Naive thymus-derived CD4-positive, alpha-beta T cell (primary cell): ENCODE data around the gene ZPBP2. TPM values are rescaled to one million over a fixed set of nuclear protein-coding genes. Genes with fewer than 3 reads are reported as not detected.
"Not testable (repeated sequence)": the region's sequence is repeated elsewhere in the genome, so short reads cannot be mapped to it uniquely, and the experiment has no call there.

ENCODE experiments used
- ATAC-seq: fragments of 150-1000 bp; cut with Tn5 transposase; 2 replicates; pipeline ENCODE4 v1.10.0; 2021; ENCODE audit warnings: mild to moderate bottlenecking, moderate library complexity
- CTCF ChIA-PET: fragments of 350-600 bp; sonication (Branson Sonifier 250); formaldehyde crosslinking; loops from one replicate; lab custom pipeline; 2021; ENCODE audit warnings: antibody characterized with exemption; lab: Charles Lee
- POLR2A ChIA-PET: fragments of 350-600 bp; sonication (Branson Sonifier 250); formaldehyde crosslinking; loops from one replicate; lab custom pipeline; 2021; ENCODE audit warnings: antibody characterized with exemption, inconsistent platforms; lab: Charles Lee
- DNase-seq, 9 donors: peaks; one replicate each; pipeline versions ENCODE4 v3.0.0 to v3.0.0-alpha.2; 2020 to 2022; ENCODE audit warnings: mixed read lengths in 1 of 9
- H3K27ac ChIP-seq: one replicate; pipeline ENCODE4 v1.7.0; 2013; ENCODE audit warnings: mild to moderate bottlenecking, low read depth, low read length, moderate library complexity
- H3K27me3 ChIP-seq, 2 donors: one replicate each; pipeline ENCODE4 v1.7.0; 2013; ENCODE audit warnings: low read length in 2 of 2, mild to moderate bottlenecking in 2 of 2, moderate library complexity in 2 of 2; ENCODE audit not compliant: control insufficient read depth in 2 of 2, insufficient read depth in 2 of 2
- H3K36me3 ChIP-seq, 3 experiments: 1 replicate in 2 of 3; 2 replicates in 1 of 3; pipeline ENCODE4 v1.7.0; 2013; ENCODE audit warnings: low read length in 3 of 3, mild to moderate bottlenecking in 3 of 3, moderate library complexity in 1 of 3; ENCODE audit not compliant: insufficient read depth in 3 of 3, control insufficient read depth in 2 of 3
- H3K4me1 ChIP-seq, 2 donors: one replicate each; pipeline ENCODE4 v1.7.0; 2013; ENCODE audit warnings: low read length in 2 of 2, mild to moderate bottlenecking in 2 of 2, moderate library complexity in 1 of 2; ENCODE audit not compliant: control insufficient read depth in 2 of 2, insufficient read depth in 2 of 2
- H3K4me3 ChIP-seq: 2 replicates; pipeline ENCODE4 v1.7.0; 2013; ENCODE audit warnings: mild to moderate bottlenecking, low read length
- H3K9me3 ChIP-seq, 3 experiments: 1 replicate in 2 of 3; 2 replicates in 1 of 3; pipeline ENCODE4 v1.7.0; 2013; ENCODE audit warnings: low read length in 3 of 3; ENCODE audit not compliant: control insufficient read depth in 2 of 3
- H3K27ac Mint-ChIP-seq, 9 donors: one replicate each; pipeline ENCODE4 v1.8.0; 2020 to 2022; ENCODE audit warnings: mixed read lengths in 9 of 9, mild to moderate bottlenecking in 8 of 9, moderate library complexity in 5 of 9, inconsistent platforms in 2 of 9
- H3K27me3 Mint-ChIP-seq, 5 donors: one replicate each; pipeline ENCODE4 v1.8.0; 2021 to 2022; ENCODE audit warnings: mixed read lengths in 5 of 5, mild to moderate bottlenecking in 1 of 5
- H3K36me3 Mint-ChIP-seq, 5 donors: one replicate each; pipeline ENCODE4 v1.8.0; 2020 to 2022; ENCODE audit warnings: mixed read lengths in 5 of 5, mild to moderate bottlenecking in 3 of 5, inconsistent platforms in 1 of 5
- H3K4me1 Mint-ChIP-seq, 7 donors: one replicate each; pipeline ENCODE4 v1.8.0; 2020 to 2022; ENCODE audit warnings: mixed read lengths in 7 of 7, mild to moderate bottlenecking in 3 of 7, inconsistent platforms in 1 of 7
- H3K4me3 Mint-ChIP-seq, 10 donors: one replicate each; pipeline ENCODE4 v1.8.0; 2020 to 2022; ENCODE audit warnings: mild to moderate bottlenecking in 10 of 10, mixed read lengths in 10 of 10, moderate library complexity in 6 of 10, inconsistent platforms in 2 of 10
- H3K9me3 Mint-ChIP-seq, 11 donors: one replicate each; pipeline ENCODE4 v1.8.0; 2020 to 2022; ENCODE audit warnings: mixed read lengths in 11 of 11, mild to moderate bottlenecking in 4 of 11, inconsistent platforms in 1 of 11, moderate library complexity in 1 of 11
- intact Hi-C, 2 donors: fragments of 100-400 bp; cut with micrococcal nuclease; formaldehyde crosslinking; loops; one replicate each; pipeline ENCODE4 v1.15.1; 2023
- polyA plus RNA-seq, 2 donors: library from polyadenylated mRNA; unstranded; fragments of 300-500 nt; fragmentation: Illumina TruSeq; gene quantifications; one replicate each; pipeline ENCODE4 v1.2.3, GENCODE V29; 2021
- total RNA-seq, 6 experiments: library from RNA in 5 of 6; stranded (reverse) in 5 of 6; gene quantifications; 1 replicate in 5 of 6; 2 replicates in 1 of 6; pipeline ENCODE4 v1.2.3 and lab custom pipeline; 2021 to 2026

ZPBP2 gene
- total and polyA plus RNA-seq, 7 experiments from 2014 or later = 0.11 to 0.84 (median 0.34) TPM; not detected in 3

DNA sequence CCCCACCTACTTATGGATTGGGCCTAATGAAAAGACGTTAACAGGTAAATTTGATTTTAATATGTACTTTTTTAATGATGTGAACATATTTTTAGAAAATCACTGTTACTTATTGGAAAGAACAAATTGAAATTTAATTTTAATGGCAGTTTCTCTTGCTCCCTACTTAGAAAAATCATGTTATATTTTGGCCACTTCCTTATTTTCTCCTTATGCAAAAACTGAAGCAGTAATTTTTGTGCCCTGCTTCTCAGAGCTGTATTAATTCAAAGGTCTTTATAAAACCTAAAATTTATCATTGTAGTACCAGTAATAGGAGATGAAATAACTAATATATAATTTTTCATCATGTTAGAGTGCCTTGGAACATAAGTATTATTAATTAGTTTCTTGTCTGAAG lies 2.8 kb downstream of the ZPBP2 start:
- Mint-ChIP-seq H3K4me1 (peaks cover 14 to 33% (median 31%) of the 10 kb centered on the region in 7 donors), H3K27ac (no peak overlapping the region), H3K4me3 (no peak overlapping the region), H3K27me3 (peaks cover 0 to 10% (median 0%) of the 10 kb centered on the region in 5 donors), H3K9me3 (no peaks in the 10 kb centered on the region), H3K36me3 (peaks cover 0 to 5% (median 0%) of the 10 kb centered on the region in 5 donors)
- Histone ChIP-seq H3K9me3 (no peaks in the 10 kb centered on the region), H3K27me3 (no peaks in the 10 kb centered on the region), H3K36me3 (no peaks in the 10 kb centered on the region), H3K27ac (no peak overlapping the region), H3K4me1 (peaks cover 10 to 15% of the 10 kb centered on the region in 2 donors), H3K4me3 (no peak overlapping the region)
- DNase-seq = no peak
- ChIA-PET CTCF (interaction anchor here (0.6 to 3.4 kb wide), 3 partner anchors 75 to 156 kb away, joined by 3 to 24 read pairs (median 3); partner anchors contain the start of gene PSMD3), POLR2A (interaction anchor here (0.6 kb wide), 1 partner anchor 18 kb away, joined by 5 read pairs; no protein-coding TSS in a partner anchor)
- ATAC-seq = no peak
- intact Hi-C loops = loop anchor here in 1 of 2 donors (10.0 kb wide), 1 partner anchor 294 kb away; no protein-coding TSS in a partner anchor

- peaks cover 9 to 23% (median 21%) of the 10 kb centered on the region in 7 donors for H3K4me1 Mint-ChIP-seq
- no peak overlapping the region for H3K4me3 Mint-ChIP-seq
- POLR2A ChIA-PET = interaction anchor here (1.2 to 3.0 kb wide), 2 partner anchors 51 to 109 kb away, joined by 3 to 13 read pairs; partner anchors contain the start of gene PSMD3
Measured at GRCh38 chr17:39871801-39872200, 3.8 kb downstream of the ZPBP2 start.

GRCh38 chr17:39872751-39873150 lies 4.7 kb downstream of the ZPBP2 start:
- Mint-ChIP-seq H3K4me1 (peaks cover 2 to 13% (median 11%) of the 10 kb centered on the region in 7 donors), H3K4me3 (no peak overlapping the region), H3K27me3 (peaks cover 0 to 22% (median 0%) of the 10 kb centered on the region in 5 donors), H3K27ac (no peak overlapping the region), H3K36me3 (peaks cover 0 to 3% (median 0%) of the 10 kb centered on the region in 5 donors), H3K9me3 (no peaks in the 10 kb centered on the region)
- Histone ChIP-seq H3K27me3 (no peaks in the 10 kb centered on the region), H3K36me3 (no peaks in the 10 kb centered on the region), H3K9me3 (no peaks in the 10 kb centered on the region), H3K4me3 (no peak overlapping the region), H3K4me1 (no peaks in the 10 kb centered on the region), H3K27ac (no peak overlapping the region)
- ChIA-PET CTCF (interaction anchor here (0.6 to 3.4 kb wide), 22 partner anchors 11 to 373 kb away, joined by 3 to 24 read pairs (median 4); partner anchors contain the start of gene PSMD3), POLR2A (interaction anchor here (1.0 to 3.0 kb wide), 7 partner anchors 8 to 108 kb away, joined by 4 to 13 read pairs (median 4); partner anchors contain the start of genes LRRC3C, ORMDL3 and PSMD3)
- intact Hi-C loops = loop anchor here in 1 of 2 donors (1.0 to 10.0 kb wide), 5 partner anchors 54 to 292 kb away; partner anchors contain the start of gene PSMD3
- ATAC-seq (peak; percentile 57), DNase-seq (peak in 1 of 9 donors; percentile 25)

More at GRCh38 chr17:39871801-39872200, 3.8 kb downstream of the ZPBP2 start:
- no peaks in the 10 kb centered on the region for H3K27me3 ChIP-seq
- intact Hi-C loops = loop anchor here in 1 of 2 donors (1.0 to 10.0 kb wide), 5 partner anchors 54 to 293 kb away; partner anchors contain the start of gene PSMD3
- no peaks in the 10 kb centered on the region for H3K9me3 ChIP-seq
- Mint-ChIP-seq H3K36me3 (peaks cover 0 to 3% (median 0%) of the 10 kb centered on the region in 5 donors), H3K27me3 (peaks cover 0 to 17% (median 0%) of the 10 kb centered on the region in 5 donors), H3K9me3 (no peaks in the 10 kb centered on the region), H3K27ac (no peak overlapping the region)
- H3K27ac ChIP-seq = no peak overlapping the region
- peaks cover 5 to 8% of the 10 kb centered on the region in 2 donors for H3K4me1 ChIP-seq
- no peaks in the 10 kb centered on the region for H3K36me3 ChIP-seq
- no peak overlapping the region for H3K4me3 ChIP-seq
- ATAC-seq (no peak), DNase-seq (no peak)
- CTCF ChIA-PET = interaction anchor here (1.5 to 3.4 kb wide), 5 partner anchors 50 to 248 kb away, joined by 3 to 24 read pairs (median 5); partner anchors contain the start of gene PSMD3

- H3K4me1 Mint-ChIP-seq, H3K27me3 ChIP-seq, H3K4me1 ChIP-seq, intact Hi-C loops, H3K36me3 ChIP-seq, H3K4me3 Mint-ChIP-seq, H3K9me3 ChIP-seq, H3K27ac ChIP-seq, ATAC-seq, H3K36me3 Mint-ChIP-seq, H3K4me3 ChIP-seq, DNase-seq, H3K27ac Mint-ChIP-seq, H3K9me3 Mint-ChIP-seq, CTCF ChIA-PET: not testable (repeated sequence)
- peaks cover 5 to 40% (median 9%) of the 10 kb centered on the region in 5 donors for H3K27me3 Mint-ChIP-seq
- POLR2A ChIA-PET = interaction anchor here (1.2 kb wide), 1 partner anchor 13 kb away, joined by 5 read pairs; no protein-coding TSS in a partner anchor
Measured at GRCh38 chr17:39886102-39886501, 18.1 kb downstream of the ZPBP2 start.

- Histone ChIP-seq H3K36me3 (no peaks in the 10 kb centered on the region), H3K4me3 (no peak overlapping the region), H3K9me3 (no peaks in the 10 kb centered on the region), H3K27me3 (no peaks in the 10 kb centered on the region), H3K4me1 (no peaks in the 10 kb centered on the region), H3K27ac (no peak overlapping the region)
- DNase-seq = no peak
- Mint-ChIP-seq H3K9me3 (no peaks in the 10 kb centered on the region), H3K4me1 (peaks cover 0 to 1% (median 0%) of the 10 kb centered on the region in 7 donors), H3K27ac (no peak overlapping the region), H3K4me3 (no peak overlapping the region), H3K36me3 (peaks cover 0 to 3% (median 0%) of the 10 kb centered on the region in 5 donors), H3K27me3 (peaks cover 5 to 42% (median 9%) of the 10 kb centered on the region in 5 donors)
- ATAC-seq = no peak
- CTCF ChIA-PET = interaction anchor here (0.6 to 0.7 kb wide), 2 partner anchors 100 to 153 kb away, joined by 4 to 5 read pairs; no protein-coding TSS in a partner anchor
- intact Hi-C loops = no loop called here
- POLR2A ChIA-PET = interaction anchor here (0.7 to 1.2 kb wide), 2 partner anchors 14 to 95 kb away, joined by 5 to 6 read pairs; no protein-coding TSS in a partner anchor
Measured at GRCh38 chr17:39887078-39887477, 19.1 kb downstream of the ZPBP2 start.

DNA sequence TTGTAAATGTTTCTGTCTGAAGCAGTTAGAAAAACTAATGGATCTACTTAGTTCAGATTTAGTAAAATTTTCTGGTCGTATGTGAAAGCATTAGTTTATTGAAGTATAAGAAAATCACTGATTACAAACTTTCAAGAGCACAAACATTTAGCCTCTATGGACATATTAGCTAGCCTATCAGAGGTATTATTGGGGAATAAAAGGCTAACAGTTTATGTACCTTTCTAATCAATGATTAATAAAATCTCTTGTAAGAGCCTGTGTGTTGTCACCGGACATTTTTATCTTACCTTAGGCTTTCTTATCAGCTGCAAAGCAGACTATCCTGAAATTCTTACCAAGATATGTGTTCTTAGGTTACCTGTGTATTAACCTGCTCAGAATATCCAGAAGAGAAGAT lies 21.2 kb downstream of the ZPBP2 start:
- Histone ChIP-seq H3K27me3 (no peaks in the 10 kb centered on the region), H3K4me3 (no peak overlapping the region), H3K4me1 (no peaks in the 10 kb centered on the region), H3K27ac (no peak overlapping the region), H3K36me3 (no peaks in the 10 kb centered on the region), H3K9me3 (no peaks in the 10 kb centered on the region)
- ChIA-PET CTCF (no interaction called here), POLR2A (interaction anchor here (0.7 kb wide), 1 partner anchor 19 kb away, joined by 5 read pairs; no protein-coding TSS in a partner anchor)
- peaks cover 0 to 3% (median 0%) of the 10 kb centered on the region in 5 donors for H3K36me3 Mint-ChIP-seq
- no peak overlapping the region for H3K4me3 Mint-ChIP-seq
- DNase-seq = no peak
- no peak overlapping the region for H3K27ac Mint-ChIP-seq
- intact Hi-C loops = no loop called here
- H3K9me3 Mint-ChIP-seq = no peaks in the 10 kb centered on the region
- peaks cover 5 to 45% (median 9%) of the 10 kb centered on the region in 5 donors for H3K27me3 Mint-ChIP-seq
- peaks cover 0 to 4% (median 0%) of the 10 kb centered on the region in 7 donors for H3K4me1 Mint-ChIP-seq
- no peak for ATAC-seq
